ENCODE results near the gene MARK4. TPM values are rescaled to one million over a fixed set of nuclear protein-coding genes. Genes with fewer than 3 reads are reported as not detected.

Gene MARK4
- total RNA-seq, 4 donors from 2014 or later: 11.0 to 40.8 (median 13.2) TPM

DNA sequence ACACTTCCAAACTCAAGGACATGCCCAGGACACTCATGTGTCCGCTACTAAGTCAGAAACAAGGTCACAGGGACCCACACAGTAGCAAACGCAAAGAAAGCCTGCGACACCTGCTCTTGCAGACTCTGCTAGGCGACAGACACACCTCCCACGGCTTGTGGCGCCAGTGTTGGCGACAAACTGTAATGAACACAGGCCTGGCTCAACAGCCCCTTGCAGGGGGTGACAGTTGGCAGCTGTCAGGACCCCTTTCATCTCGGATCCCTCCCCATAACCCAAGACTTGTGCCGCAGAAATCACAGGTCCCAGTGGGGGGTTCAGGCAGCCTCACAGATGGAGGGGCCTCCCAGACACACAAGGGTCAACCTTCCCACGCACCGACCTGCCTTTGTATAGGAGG is 71.2 kb downstream of the MARK4 start:
- DNase-seq: no peak
- WGBS, 2 donors (ENCODE audit: low coverage in 1 of 2): 44% methylated on average over 11 of the region's 11 CpGs; no CpG with 5 or more reads in 1 of the 2 donors
- H3K36me3 ChIP-seq: no peaks in the 10 kb centered on the region
- TF ChIP-seq EP300 (IDR thresholded peaks at IDR 0.05; ENCODE audit: low read depth): no peak
- TF ChIP-seq, protein P1, sequence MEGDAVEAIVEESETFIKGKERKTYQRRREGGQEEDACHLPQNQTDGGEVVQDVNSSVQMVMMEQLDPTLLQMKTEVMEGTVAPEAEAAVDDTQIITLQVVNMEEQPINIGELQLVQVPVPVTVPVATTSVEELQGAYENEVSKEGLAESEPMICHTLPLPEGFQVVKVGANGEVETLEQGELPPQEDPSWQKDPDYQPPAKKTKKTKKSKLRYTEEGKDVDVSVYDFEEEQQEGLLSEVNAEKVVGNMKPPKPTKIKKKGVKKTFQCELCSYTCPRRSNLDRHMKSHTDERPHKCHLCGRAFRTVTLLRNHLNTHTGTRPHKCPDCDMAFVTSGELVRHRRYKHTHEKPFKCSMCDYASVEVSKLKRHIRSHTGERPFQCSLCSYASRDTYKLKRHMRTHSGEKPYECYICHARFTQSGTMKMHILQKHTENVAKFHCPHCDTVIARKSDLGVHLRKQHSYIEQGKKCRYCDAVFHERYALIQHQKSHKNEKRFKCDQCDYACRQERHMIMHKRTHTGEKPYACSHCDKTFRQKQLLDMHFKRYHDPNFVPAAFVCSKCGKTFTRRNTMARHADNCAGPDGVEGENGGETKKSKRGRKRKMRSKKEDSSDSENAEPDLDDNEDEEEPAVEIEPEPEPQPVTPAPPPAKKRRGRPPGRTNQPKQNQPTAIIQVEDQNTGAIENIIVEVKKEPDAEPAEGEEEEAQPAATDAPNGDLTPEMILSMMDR (IDR thresholded peaks at IDR 0.05): no peak
- TF ChIP-seq POLR2A (IDR thresholded peaks at IDR 0.05): no peak
- no peak for TF ChIP-seq POLR2AphosphoS5 (IDR thresholded peaks at IDR 0.05)
- no peaks in the 10 kb centered on the region for H3K9me3 ChIP-seq
- intact Hi-C loops (cut with DNase I; ENCODE audit: low total_unique reads) (no loop called here), in situ Hi-C loops (cut with MboI; ENCODE audit: low pct_ligation_motif_present in 1 of 4, low pct_unique_long_range_greater_than_20kb in 1 of 4, low sequenced_read_pairs in 3 of 4) (no loop called here)
- peaks cover 41% of the 10 kb centered on the region for H3K27me3 ChIP-seq
- peaks cover 5 to 14% (median 9%) of the 10 kb centered on the region in 4 donors for H3K4me1 ChIP-seq
- no peak overlapping the region for H3K4me3 ChIP-seq
- peak overlapping the region in 2 of 4 donors; percentile 42 to 67 for H3K27ac ChIP-seq

GRCh38 chr19:45322744-45323281 is 71.7 kb downstream of the MARK4 start, which contains the start of gene CKM:
TSS of gene CKM (minus strand) at chr19:45322875. CDS start at chr19:45319713, 3,162 bp downstream.
- Histone ChIP-seq H3K4me1 (peaks cover 5 to 14% (median 9%) of the 10 kb centered on the region in 4 donors), H3K4me3 (peak within 1 kb of the TSS in 2 of 4 donors; percentile 9 to 23), H3K36me3 (no peaks in the 10 kb centered on the region), H3K9me3 (no peaks in the 10 kb centered on the region), H3K27ac (peak within 1 kb of the TSS in 3 of 4 donors; percentile 52 to 67 (median 57)), H3K27me3 (peaks cover 36% of the 10 kb centered on the region)
- DNase-seq: no peak
- 53% methylated on average over 6 of the region's 15 CpGs; no CpG with 5 or more reads in 1 of the 2 donors for WGBS, 2 donors (ENCODE audit: low coverage in 1 of 2)
- in situ Hi-C loops (cut with MboI; ENCODE audit: low pct_ligation_motif_present in 1 of 4, low pct_unique_long_range_greater_than_20kb in 1 of 4, low sequenced_read_pairs in 3 of 4): no loop called here
- intact Hi-C loops (cut with DNase I; ENCODE audit: low total_unique reads): no loop called here
- TF ChIP-seq, protein P1 (IDR thresholded peaks at IDR 0.05): no peak
- no peak for TF ChIP-seq EP300 (IDR thresholded peaks at IDR 0.05; ENCODE audit: low read depth)
- no peak for TF ChIP-seq POLR2A (IDR thresholded peaks at IDR 0.05)
- TF ChIP-seq POLR2AphosphoS5 (IDR thresholded peaks at IDR 0.05): no peak

DNA sequence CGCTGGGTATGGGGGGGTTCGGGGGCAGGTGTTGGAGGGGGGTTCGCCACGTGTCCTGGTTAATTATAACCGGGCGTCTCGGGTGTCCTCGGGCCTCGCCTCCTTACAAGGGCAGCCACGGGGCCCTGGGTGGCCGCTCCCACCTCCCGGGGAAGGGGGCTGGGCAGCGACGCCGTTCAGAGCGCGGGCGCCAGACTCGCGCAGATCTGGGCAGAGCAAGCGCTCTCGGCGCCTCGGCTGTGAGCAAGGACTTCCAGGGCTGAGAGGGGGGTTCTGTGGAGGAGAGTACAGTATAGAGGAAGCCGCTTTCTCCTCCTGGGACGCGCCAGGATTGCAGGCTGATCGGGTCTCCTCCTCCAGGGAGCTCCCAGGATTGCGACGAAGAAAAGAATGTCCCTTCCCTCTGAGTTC is 72.6 kb downstream of the MARK4 start:
- WGBS, 2 donors (ENCODE audit: low coverage in 1 of 2): 6% methylated on average over 30 of the region's 30 CpGs; no CpG with 5 or more reads in 1 of the 2 donors
- H3K27ac ChIP-seq: peak overlapping the region in 3 of 4 donors; percentile 4 to 67 (median 57)
- no peaks in the 10 kb centered on the region for H3K36me3 ChIP-seq
- TF ChIP-seq POLR2AphosphoS5 (IDR thresholded peaks at IDR 0.05) (peak in 2 of 3 donors; percentile 35 to 43), EP300 (IDR thresholded peaks at IDR 0.05; ENCODE audit: low read depth) (no peak)
- in situ Hi-C loops (cut with MboI; ENCODE audit: low pct_ligation_motif_present in 1 of 4, low pct_unique_long_range_greater_than_20kb in 1 of 4, low sequenced_read_pairs in 3 of 4) (no loop called here), intact Hi-C loops (cut with DNase I; ENCODE audit: low total_unique reads) (no loop called here)
- no peaks in the 10 kb centered on the region for H3K9me3 ChIP-seq
- peaks cover 34% of the 10 kb centered on the region for H3K27me3 ChIP-seq
- H3K4me3 ChIP-seq: peak overlapping the region in 3 of 4 donors; percentile 7 to 23 (median 9)
- peaks cover 5 to 14% (median 9%) of the 10 kb centered on the region in 4 donors for H3K4me1 ChIP-seq
- DNase-seq: peak; percentile 14

- no peak for DNase-seq
- no peaks in the 10 kb centered on the region for H3K36me3 ChIP-seq
- H3K4me3 ChIP-seq: peak overlapping the region in 2 of 4 donors; percentile 9 to 23
- H3K9me3 ChIP-seq: no peaks in the 10 kb centered on the region
- peaks cover 5 to 14% (median 9%) of the 10 kb centered on the region in 4 donors for H3K4me1 ChIP-seq
- intact Hi-C loops (cut with DNase I; ENCODE audit: low total_unique reads): no loop called here
- in situ Hi-C loops (cut with MboI; ENCODE audit: low pct_ligation_motif_present in 1 of 4, low pct_unique_long_range_greater_than_20kb in 1 of 4, low sequenced_read_pairs in 3 of 4): no loop called here
- TF ChIP-seq EP300 (IDR thresholded peaks at IDR 0.05; ENCODE audit: low read depth): no peak
- TF ChIP-seq, protein P1 (IDR thresholded peaks at IDR 0.05): no peak
- TF ChIP-seq POLR2A (IDR thresholded peaks at IDR 0.05): no peak
- TF ChIP-seq POLR2AphosphoS5 (IDR thresholded peaks at IDR 0.05): no peak
- 59 to 64% methylated on average over 3 to 11 of the region's 11 CpGs for WGBS, 2 donors (ENCODE audit: low coverage in 1 of 2)
- peak overlapping the region in 3 of 4 donors; percentile 4 to 67 (median 57) for H3K27ac ChIP-seq
- peaks cover 34% of the 10 kb centered on the region for H3K27me3 ChIP-seq
These were observed 73.4 kb downstream of the MARK4 start for GRCh38 chr19:45324349-45324907.

Measured in transverse colon (tissue), 4 donors.